ENCODE data around the gene EXOSC2.
"Not testable (repeated sequence)": the region's sequence is repeated elsewhere in the genome, so short reads cannot be mapped to it uniquely, and the experiment has no call there.

EXOSC2 gene

DNA sequence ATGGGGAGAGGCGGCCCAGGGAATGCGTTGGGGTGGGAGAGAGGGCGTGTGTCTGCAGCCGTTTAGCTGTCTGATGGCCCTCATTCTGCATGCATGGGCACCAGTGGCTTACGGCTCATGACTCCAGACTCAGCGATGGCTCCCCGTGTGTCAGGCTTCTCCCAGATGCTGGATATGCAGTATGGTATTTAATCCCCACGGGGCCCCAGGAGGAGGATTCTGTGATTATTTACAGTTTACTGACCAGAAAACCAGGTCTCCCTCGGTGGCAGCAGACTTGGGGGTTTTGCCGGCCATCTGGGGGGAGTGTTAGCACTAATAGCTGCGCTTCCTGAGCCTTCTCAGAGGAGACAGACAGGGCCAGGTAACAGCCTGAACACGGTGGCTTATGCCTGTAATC is 24.9 kb upstream of the EXOSC2 start:
- DNase-seq: no peak

DNA sequence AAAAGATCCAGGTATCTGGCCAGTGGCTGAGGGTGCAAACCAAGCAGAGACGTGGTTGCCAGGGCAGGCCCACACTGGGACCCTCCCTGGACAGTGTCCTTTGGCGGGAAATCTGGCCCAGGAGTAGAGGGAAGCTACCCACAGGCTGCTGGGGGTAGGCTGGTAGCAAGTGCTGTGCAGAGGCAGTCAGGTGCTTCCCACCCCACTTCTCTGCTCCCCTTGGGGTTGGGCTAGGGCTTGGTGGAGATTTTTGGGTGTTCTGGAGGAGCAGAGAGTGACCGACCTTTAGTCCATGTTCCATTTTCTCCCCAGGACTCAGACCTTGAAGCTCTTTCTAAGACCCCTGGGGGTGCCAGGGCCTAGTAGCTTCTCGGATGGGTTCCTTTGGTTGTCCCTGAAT is 23.6 kb upstream of the EXOSC2 start:
- DNase-seq: no peak

DNA sequence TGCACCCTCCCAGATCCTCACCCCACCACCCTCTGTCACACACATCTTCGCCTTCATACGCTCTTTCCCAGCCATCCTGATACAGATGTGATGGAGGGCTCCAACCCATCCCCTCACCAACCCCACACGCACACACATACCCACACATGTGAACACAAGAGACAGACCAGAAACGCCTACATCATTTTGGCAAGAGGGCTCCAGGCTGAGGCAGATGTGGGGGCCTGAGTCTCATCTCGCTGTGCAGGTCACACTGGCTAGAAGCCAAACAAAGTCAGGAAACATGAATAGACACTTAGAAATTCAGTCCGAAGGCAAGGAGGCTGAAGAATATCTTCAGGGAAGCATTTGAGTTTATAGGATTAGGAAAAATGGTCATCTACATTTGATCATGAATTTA is 22.9 kb upstream of the EXOSC2 start:
- no peak for DNase-seq

DNA sequence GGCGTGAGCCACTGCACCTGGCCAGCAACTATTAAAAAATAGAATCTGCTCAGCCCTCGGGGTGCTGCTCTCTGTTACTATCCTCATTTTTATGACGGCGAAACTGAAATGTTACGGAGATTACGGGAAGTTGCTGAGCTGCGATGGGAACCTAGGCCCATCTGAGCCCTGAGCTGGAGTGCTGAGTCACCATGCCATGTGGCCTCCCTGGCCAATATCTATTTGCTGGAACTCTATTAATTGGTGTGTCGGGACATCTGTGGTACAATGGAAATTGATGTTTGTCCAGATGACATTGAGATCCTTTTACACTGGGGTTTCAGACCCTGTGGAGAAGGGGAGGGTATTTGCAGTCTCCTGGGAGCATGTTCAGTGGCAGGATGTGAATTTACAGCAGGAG is 21.1 kb upstream of the EXOSC2 start:
- DNase-seq: no peak

DNA sequence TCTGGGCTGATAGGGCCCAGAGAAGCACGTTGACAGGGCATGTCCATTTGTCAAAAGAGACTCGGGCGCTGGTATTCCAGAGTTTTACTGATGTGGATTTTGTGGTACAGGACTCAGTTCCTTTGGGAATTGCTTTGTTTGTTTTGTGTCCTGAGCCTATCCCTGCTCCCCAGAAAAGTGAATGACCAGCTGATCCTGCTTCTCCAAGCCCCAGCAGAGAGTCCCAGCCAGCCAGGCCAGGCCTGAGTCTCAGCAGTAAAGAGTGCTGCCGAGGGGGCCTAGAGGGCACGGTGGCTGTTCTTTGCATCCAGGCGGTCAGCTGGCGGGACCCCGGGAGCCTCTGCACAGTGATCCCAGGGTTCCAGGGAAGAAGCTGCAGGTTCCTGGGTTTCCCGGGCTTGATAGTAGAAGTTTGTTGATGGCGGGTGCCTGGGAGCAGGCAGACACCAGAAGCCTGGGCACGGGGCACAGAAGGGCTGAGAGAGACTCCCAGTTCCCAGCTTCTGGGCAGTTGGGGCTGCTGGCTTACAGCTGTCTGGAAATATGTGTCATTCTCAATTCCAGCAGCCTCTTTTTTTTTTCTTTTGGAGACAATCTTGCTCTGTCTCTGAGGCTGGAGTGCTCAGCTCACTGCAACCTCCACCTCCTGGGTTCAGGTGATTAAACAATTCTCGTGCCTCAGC is 20.5 kb upstream of the EXOSC2 start:
- no peak for DNase-seq

DNA sequence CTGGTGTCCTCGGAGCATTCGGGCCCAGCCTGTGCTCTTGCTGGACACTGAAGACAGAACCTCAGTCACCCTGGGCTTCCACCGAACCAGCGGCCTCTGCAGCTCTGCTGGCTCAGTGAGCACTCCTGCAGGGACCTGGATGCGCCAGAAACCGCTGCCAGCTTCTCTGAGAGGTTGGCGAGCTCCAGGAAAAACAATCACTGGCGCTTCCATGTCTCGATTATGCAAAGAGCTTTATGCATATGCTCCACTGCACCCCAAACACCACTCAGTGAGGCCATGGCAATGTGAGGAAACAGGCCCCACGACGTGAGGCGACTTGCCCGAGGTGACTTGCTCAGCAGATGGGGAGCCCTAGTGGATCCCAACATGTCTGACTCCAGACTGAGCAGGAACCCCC is 18.2 kb upstream of the EXOSC2 start:
- DNase-seq: no peak

DNA sequence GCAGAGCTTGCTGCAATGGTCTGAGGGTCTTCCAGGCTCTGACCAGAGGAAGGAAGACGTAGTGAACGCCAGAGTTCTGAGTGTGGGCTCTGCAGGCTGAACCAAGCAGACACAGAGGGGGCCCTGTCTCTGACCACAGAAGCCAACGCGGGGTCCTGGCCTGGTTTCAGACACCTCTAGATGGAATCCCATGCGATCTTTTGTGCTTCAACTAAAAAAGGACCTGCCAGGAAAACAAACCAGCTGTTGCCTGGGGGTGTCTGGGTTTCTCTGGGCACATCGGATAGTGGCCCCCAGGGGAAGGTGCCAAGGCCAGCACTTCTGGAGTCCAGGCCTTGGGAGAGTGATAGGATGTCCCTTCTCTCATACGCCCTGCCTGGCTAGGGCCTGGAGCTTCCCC is 16.3 kb upstream of the EXOSC2 start:
- DNase-seq: no peak

DNA sequence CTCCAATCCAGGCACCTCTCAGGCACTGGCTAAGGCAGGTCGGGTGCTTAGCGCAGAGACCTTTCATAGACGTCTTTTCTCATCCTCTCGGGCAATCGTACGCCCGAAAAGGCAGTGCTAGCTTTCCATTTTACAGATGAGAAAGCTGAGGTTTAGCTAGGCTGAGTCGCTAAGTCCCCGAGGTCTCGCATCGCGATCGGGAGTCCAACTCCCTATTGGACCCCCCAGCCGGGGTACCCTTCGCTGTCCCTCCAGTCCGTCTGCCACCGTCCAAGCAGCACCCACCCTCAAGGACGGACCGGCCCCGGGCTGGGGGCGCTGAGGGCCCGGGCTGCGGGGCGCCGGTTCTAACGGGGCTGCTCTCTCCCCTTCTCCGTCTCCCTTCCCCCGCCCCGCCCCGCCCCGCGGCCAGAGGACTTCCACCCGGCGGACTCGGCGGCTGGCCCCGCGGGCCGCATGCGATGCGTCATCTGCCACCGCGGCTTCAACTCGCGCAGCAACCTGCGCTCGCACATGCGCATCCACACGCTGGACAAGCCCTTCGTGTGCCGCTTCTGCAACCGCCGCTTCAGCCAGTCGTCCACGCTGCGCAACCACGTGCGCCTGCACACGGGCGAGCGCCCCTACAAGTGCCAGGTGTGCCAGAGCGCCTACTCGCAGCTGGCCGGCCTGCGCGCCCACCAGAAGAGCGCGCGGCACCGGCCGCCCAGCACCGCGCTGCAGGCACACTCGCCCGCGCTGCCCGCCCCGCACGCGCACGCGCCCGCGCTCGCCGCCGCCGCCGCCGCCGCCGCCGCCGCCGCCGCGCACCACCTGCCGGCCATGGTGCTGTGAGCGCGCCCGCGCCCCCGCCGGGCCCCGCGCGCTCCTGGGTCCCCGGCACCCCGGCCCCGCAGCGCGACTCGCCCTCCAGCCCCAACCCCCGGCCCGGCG is 12.5 kb upstream of the EXOSC2 start:
- peak; percentile 84 for DNase-seq

DNA sequence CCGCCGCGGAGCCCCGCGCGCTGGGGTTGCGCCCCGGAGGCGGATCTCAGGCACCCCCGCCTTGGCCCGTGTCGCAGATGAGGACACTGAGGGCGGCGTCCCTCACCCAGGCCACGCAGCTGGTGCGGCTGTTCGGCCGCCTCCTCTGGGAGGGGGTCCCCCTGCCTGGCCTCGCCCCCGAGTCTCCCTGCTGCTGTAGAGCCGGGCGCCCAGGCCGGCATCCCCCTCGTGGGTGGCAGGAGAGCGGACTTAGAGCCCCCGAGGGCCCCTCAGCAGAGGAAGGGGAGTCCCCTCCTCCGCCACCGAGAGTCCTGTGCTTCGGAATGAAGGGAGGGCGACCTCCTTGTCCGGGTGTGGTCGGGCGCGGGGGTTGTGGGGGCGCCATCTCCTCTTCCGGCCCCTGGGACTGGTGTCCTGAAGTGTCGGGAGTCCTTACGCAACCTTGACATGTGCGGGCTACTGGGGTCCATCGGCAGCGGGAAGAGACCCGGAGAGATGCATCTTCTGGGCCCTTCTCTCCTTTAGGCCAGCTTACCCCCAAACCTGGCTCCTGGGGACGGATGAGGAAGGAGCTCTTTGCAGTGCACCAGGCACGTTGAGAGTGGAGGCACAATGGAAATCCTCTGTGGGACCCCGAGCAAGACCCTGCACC is 11.7 kb upstream of the EXOSC2 start:
- DNase-seq: no peak

DNA sequence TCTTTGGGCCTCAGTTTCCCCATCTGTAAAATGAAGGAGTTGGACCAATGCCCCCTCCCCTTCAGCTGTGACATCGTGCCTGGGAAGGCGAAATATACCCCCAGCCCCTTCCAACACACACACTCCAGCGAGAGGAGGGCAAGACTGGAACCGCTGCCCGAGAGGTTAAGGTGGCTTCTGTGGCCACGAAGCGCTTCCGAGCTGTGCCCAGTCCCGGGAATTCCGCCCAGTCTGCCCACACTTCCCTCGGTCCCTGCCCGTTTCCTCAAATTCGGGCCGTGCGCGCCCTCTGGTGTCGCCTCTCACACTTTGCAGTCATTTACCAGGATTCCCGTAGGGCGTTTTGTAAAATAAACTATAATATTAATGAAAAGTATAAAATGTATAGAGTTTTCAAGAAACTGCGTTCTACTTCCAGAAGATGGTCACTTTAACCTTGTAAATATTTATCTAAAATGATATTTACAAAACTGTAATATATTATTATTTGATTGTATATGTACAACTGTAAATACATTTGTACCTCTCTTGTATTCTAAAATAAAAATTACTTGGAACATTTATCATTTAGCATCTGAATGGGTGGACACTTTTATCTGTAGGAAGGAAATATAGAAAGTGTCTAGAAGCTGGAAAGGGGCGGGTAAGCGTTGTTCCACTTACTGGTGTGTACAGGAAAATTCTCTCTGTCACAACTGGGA is 11.0 kb upstream of the EXOSC2 start:
- DNase-seq: peak; percentile 72

DNA sequence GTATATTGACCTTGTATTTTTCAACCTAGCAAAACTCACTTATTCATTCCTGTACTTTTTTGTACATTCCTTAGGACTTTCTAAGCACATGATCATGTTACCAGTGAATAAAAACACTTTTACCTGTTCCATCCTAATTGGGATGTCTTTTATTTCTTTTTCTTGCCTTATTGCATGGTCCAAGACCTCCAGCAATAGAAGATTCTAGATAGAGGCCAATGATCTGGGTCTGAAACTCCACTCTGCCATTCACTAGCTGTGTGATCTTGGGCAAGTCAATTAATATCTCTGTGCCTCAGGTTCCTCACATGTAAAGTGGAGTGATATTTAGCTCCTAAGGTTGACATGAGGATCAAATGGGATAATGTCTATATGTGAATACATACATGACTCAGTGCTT is 8.5 kb upstream of the EXOSC2 start:
- DNase-seq: no peak

DNA sequence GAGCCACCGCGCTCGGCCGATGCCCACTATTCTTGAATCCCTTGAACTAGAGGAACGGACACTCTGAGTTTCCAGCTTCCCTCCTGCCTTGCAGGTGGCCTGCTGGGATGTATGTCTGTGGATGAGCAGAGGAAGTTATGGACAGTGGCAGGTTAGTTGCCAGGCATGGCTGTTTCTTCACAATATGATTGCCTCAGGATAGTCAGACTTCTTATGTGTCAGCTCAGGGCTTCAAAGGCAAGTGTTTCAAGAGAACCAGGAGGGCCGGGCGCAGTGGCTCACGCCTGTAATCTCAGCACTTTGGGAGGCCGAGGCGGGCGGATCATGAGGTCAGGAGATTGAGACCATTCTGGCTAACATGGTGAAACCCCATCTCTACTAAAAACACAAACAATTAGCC is 7.6 kb upstream of the EXOSC2 start:
- DNase-seq: not testable (repeated sequence)

DNA sequence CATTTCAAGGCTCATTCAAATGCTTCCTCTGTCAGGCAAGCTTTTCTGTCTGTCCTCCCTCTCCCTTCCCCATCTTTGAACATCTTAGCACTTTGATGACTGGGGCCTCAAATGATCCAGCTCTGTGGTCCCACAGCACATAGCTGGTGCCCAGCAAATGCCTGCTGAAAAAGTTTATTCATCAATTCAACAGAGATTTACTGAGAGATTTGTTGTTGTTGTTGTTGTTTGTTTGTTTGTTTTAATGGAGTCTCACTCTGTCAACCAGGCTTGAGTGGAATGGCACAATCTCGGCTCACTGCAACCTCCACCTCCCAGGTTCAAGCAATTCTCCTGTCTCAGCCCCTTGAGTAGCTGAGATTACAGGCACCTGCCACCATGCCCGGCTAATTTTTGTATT is 6.0 kb upstream of the EXOSC2 start:
- no peak for DNase-seq

DNA sequence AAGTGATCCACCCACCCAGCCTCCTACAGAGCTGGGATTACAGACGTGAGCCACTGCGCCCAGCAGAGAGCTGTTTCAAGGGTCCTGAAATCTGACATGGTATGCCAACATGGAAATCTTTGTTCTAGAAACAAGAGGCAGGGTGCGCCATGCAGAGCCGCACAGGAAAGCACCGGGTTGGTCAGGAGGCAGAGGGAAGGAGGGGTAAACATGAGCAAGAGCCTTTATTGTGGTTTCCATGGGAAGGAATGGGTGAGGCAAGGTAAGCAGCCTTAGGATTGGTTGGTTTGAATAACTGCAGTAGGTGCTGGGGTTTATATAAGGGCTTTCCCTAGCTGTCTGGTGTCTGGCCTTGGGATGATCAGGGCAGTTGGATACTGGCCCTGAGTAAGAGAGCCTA is 5.5 kb upstream of the EXOSC2 start:
- no peak for DNase-seq

DNA sequence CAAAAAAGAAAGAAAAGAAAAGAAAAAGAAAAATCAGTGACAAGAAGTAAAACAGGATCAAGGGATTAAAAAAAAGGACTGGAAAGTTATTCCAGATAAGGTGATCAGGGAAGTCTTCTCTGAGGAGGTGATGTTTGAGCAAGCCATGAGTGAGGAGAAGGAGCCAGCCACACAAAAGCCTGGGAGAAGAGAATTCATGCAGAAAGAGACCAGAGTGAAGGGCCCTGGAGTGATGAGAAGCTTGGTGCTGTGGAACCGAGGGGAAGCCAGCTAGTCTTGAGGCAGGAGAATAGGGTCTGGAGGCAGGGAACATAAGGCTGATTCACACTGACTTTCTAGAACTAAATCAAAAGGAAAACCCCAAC is 4.0 kb upstream of the EXOSC2 start:
- DNase-seq: no peak

DNA sequence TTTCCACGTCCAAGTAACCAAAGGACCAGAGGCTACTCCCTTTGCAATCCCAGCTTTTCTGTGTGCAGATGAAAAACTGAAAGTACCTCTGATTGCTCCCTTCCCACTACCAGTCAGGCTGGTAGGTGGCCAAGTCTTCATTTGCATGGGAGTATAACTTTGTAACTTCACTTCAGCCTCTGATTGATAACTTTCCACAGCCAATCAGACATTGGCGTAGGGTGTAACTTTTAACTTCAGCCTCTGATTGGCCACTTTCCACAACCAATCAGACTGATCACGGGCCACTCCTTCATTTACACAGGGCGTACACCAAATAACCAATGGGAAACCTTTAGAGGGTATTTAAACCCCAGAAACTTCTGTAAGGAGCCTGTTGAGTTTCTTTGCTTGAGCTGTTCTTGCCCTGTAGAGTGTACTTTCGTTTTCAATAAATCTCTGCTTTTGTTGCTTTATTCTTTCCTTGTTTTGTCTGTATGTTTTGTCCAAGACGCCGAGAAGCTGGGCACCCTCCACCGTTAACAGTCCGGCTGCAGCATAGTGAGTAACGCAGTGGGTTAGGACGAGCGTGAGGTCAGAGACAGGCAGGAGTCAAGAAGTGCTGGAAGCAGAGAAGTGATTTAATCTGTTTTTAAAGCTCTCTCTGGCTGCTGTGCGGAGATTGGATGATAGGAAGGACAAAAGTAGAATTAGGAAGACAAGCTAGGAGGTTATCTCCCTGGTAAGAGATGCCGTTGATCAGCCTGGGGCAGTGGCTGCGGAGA is 3.5 kb upstream of the EXOSC2 start:
- DNase-seq: no peak

DNA sequence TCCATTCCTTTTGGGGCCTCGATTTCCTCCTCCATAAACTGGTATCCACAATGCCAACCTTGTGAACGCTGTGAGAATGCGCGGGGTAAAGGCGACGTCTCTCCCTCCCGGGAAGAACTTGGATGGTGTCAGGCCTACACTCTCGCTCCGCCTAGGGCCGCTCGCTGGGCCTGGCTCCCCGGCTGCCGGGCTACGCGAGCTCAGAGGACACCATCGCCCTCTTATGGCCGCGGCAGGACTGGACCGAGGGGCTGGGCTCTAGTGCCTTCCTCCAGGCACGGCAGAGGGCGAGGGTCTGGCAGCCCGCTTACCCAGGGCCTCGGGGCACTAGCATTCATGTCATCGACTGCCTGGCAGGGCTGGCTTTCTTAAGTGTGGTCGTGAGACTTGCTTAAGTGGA is 1.3 kb upstream of the EXOSC2 start:
- DNase-seq: no peak

DNA sequence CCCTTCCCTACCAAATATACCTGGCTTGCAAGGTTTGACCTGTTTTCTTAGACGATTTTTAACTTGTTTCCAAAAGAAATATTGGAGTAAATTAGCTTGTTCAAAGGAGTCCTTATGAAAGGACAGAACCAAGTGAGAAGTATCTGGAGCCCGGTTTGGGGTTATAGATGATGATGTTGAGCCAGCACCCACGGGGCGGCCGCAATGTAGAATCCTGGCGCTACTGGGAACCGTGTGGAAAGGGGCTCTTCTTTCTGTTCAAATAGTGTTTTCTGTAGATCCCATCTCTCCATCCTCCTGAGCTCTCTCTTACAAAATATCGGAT is 517 bp upstream of the EXOSC2 start:
- DNase-seq: no peak

DNA sequence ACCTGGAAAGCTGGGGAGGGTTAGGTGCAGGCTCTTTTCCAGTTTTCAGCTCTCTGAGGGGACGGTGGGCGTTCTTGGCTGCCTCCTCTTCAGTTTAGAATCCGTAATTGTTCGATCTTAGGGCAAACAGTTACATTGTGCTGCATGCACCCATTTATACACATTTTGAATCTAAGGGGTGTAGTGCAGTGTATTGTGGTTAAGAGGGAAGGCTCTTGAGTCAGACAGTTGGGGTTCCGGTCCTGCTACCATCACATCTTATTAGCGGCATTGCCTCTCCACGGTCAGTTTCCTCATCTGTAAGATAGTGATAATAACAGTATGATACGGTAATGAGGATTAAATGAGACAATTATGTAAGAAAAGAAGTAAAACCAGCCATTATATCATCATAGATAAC is 625 bp downstream of the EXOSC2 start:
- no peak for DNase-seq

DNA sequence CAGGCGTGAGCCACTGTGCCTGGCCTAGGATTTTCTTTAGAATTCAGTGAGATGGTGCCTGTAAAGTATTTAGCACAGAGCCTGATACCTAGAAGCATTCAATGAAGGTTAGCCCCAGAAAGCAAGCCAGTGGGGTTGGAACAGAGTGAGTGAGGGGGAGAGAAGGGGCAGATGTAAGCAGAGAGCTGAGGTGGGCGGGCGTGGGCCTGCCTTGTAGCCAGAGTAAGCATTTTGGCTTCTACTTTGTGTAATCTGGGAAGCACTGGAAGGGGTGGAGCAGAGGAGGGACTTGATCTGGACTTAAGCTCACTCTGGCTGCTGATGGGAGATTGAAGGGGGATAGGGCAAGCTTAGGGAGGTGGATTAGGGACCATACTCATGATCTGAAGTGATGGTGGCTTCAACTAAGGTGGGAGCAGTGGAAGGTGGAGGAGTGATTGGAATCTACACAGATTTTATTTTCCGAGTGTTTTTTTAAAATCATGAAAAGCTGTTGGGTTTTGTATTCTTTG is 2.6 kb downstream of the EXOSC2 start:
- DNase-seq: no peak

DNA sequence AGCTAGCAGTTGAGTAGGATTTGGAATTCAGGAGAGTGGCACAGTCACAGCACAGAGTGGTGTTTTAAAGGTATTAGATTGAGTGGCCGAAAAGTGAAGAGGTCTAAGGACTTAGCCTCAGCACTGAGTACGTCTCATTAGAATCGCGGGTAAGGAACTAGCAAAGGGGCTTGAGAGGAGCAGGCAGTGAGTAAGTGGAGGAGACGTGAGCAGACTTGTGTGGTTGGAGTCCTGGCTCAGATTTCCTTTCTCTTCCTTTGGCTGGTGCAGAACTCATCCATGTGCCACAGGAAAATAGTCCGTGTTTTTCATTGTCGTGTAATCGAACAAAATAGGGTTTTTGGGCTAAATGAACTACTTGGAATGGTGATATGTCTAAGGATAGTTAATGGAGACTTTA is 3.4 kb downstream of the EXOSC2 start:
- no peak for DNase-seq

DNA sequence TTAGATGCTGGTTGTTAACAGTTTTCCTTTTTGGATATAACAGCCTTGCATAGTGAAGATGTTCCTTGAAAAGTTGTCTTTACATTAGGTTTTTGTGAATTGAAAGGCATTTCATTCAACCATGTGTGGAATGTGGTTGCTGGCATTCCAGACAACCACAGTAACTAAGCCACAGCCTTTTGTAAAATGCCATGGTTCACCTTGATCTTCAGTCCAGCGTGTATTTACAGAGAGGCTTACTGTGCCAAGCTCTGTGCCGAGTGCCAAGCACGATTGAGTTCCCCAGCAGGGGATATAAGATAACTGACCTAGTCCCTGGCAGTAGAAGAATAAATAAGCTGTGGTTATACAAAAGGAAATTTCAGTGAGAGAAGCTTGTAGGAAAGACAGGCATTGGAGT is 4.9 kb downstream of the EXOSC2 start:
- DNase-seq: no peak

DNA sequence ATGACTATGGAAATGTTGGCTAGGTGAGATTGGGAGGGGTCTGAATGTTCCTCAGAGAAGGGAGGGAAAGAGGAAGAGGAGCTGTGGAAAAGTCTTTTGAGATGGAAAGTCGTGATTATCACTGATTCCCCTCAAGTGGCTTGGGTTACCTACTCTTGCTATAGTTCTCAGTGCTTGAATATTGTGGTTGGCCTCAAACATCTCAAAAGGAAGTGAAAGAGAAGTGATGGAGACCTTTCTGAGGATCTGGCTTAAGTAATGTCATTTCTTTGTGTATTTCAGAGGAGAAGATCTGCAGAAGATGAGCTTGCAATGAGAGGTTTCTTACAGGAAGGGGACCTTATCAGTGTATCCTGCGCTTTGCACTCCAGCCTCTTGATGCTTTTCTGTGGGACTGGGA is 5.5 kb downstream of the EXOSC2 start:
- DNase-seq: no peak

Measured in inflammatory macrophage treated with lipopolysaccharide for 4 hours (primary cell).